Stimulated activated CD4-positive, alpha-beta T cell treated with anti-CD3 and anti-CD28 coated beads, Interleukin-1b, Interleukin-23, amount 100 ng/mL, for 4 hours (primary cell): ENCODE data around the gene CRAMP1.

Experiments used
- DNase-seq, 2 donors: peaks; one replicate each; pipeline ENCODE4 v3.0.0-alpha.2; 2020; ENCODE audit warnings: low read depth in 2 of 2

The CRAMP1 gene

GRCh38 chr16:1655909-1656807 lies 44.0 kb downstream of the CRAMP1 start:
- DNase-seq, result no peak

- no peak for DNase-seq
Measured at GRCh38 chr16:1656808-1657617, 44.9 kb downstream of the CRAMP1 start.

GRCh38 chr16:1657841-1658240 lies 45.7 kb downstream of the CRAMP1 start:
- DNase-seq, result no peak

GRCh38 chr16:1659031-1659430 lies 46.9 kb downstream of the CRAMP1 start:
- DNase-seq, result no peak

GRCh38 chr16:1661826-1662225 lies 49.7 kb downstream of the CRAMP1 start:
- no peak for DNase-seq

- DNase-seq, result no peak
Measured at GRCh38 chr16:1662543-1662942, 50.4 kb downstream of the CRAMP1 start.

GRCh38 chr16:1665829-1666228 lies 53.7 kb downstream of the CRAMP1 start:
- no peak for DNase-seq

- no peak for DNase-seq
Measured at GRCh38 chr16:1666316-1666715, 54.2 kb downstream of the CRAMP1 start.

GRCh38 chr16:1667271-1667670 lies 55.1 kb downstream of the CRAMP1 start:
- no peak for DNase-seq

- DNase-seq, result no peak
Measured at GRCh38 chr16:1667916-1668315, 55.8 kb downstream of the CRAMP1 start.

- DNase-seq, result no peak
Measured at GRCh38 chr16:1668612-1669319, 56.6 kb downstream of the CRAMP1 start.

- DNase-seq, result no peak
Measured at GRCh38 chr16:1669698-1670097, 57.5 kb downstream of the CRAMP1 start.

GRCh38 chr16:1670371-1670770 lies 58.2 kb downstream of the CRAMP1 start:
- no peak for DNase-seq

GRCh38 chr16:1670866-1671265 lies 58.7 kb downstream of the CRAMP1 start:
- DNase-seq, result no peak

GRCh38 chr16:1673424-1674151 lies 61.4 kb downstream of the CRAMP1 start:
- DNase-seq, result no peak

- DNase-seq, result no peak
Measured at GRCh38 chr16:1674306-1674705, 62.1 kb downstream of the CRAMP1 start.

- DNase-seq, result no peak
Measured at GRCh38 chr16:1674751-1675664, 62.8 kb downstream of the CRAMP1 start.

- no peak for DNase-seq
Measured at GRCh38 chr16:1676661-1677060, 64.5 kb downstream of the CRAMP1 start.

- no peak for DNase-seq
Measured at GRCh38 chr16:1677339-1677738, 65.2 kb downstream of the CRAMP1 start.

- DNase-seq, result peak; percentile 92 to 96
Measured at GRCh38 chr16:1677942-1678499, 65.9 kb downstream of the CRAMP1 start, which contains the start of gene JPT2. TSS of gene JPT2 (plus strand) at chr16:1678279. CDS start at chr16:1678313, 34 bp downstream.
